HCT116 (cell line): ENCODE results near the gene PXN.

Experiments used
- ATF3 ChIP-seq: IDR thresholded peaks from 2 replicates; pipeline ENCODE4 v1.6.1; 2012
- CTCF ChIP-seq, 3 experiments: fragments of 200-600 bp in 1 of 3; sonication (generic) in 1 of 3; IDR thresholded peaks in 2 of 3; conservative IDR thresholded peaks in 1 of 3; 2 replicates each; pipeline ENCODE4 v1.5.1; 2012 to 2017; ENCODE audit warnings: low read depth in 2 of 3, low read length in 2 of 3, antibody characterized with exemption in 1 of 3, borderline replicate concordance in 1 of 3, control low read depth in 1 of 3, mild to moderate bottlenecking in 1 of 3, mixed read lengths in 1 of 3, mixed run types in 1 of 3, moderate library complexity in 1 of 3; ENCODE audit not compliant: insufficient read depth in 1 of 3
- ELF1 ChIP-seq: IDR thresholded peaks from 2 replicates; pipeline ENCODE4 v1.6.1; 2012; ENCODE audit warnings: low read depth, borderline replicate concordance
- EZH2phosphoT487 ChIP-seq: fragments of 200-600 bp; IDR thresholded peaks from 2 replicates; pipeline ENCODE4 v1.6.1; 2018; ENCODE audit warnings: antibody characterized with exemption, borderline replicate concordance
- FOSL1 ChIP-seq: IDR thresholded peaks from 2 replicates; pipeline ENCODE4 v1.6.1; 2012; ENCODE audit warnings: low read depth
- MAX ChIP-seq: IDR thresholded peaks from 2 replicates; pipeline ENCODE4 v1.6.1; 2012
- POLR2A ChIP-seq: IDR thresholded peaks from 2 replicates; pipeline ENCODE4 v1.7.0; 2011; ENCODE audit warnings: borderline replicate concordance; ENCODE audit not compliant: insufficient read depth, insufficient read length; ENCODE audit errors: extremely low read depth
- POLR2AphosphoS5 ChIP-seq: IDR thresholded peaks from 2 replicates; pipeline ENCODE4 v1.6.1; 2011; ENCODE audit warnings: mild to moderate bottlenecking, low read depth, low read length, moderate library complexity
- REST ChIP-seq: IDR thresholded peaks from 2 replicates; pipeline ENCODE4 v1.6.1; 2012; ENCODE audit warnings: low read depth
- ZNF274 ChIP-seq: fragments of 200-500 bp; sonication (Bioruptor generic); IDR thresholded peaks from 2 replicates; pipeline ENCODE4 v1.6.1; 2014; ENCODE audit warnings: mild to moderate bottlenecking, low read depth, low read length, inconsistent platforms

GRCh38 chr12:120225200-120225558, 40.4 kb downstream of the PXN start:
- no peak for TF ChIP-seq CTCF (IDR thresholded peaks at IDR 0.05 in 2 of 3, conservative IDR thresholded peaks at IDR 0.05 in 1 of 3; ENCODE audit: borderline replicate concordance in 1 of 3, insufficient read depth in 1 of 3, low read depth in 2 of 3, low read length in 2 of 3)
- TF ChIP-seq MAX: no peak
- TF ChIP-seq EZH2phosphoT487: no peak
- no peak for TF ChIP-seq REST
- TF ChIP-seq FOSL1: no peak
- TF ChIP-seq ZNF274: no peak
- no peak for TF ChIP-seq POLR2A
- TF ChIP-seq POLR2AphosphoS5: no peak
- TF ChIP-seq ATF3: no peak
- TF ChIP-seq ELF1: no peak
